GM19239 (cell line): ENCODE measurements around the gene PPP6R3.

Experiments
- DNase-seq: peaks from one replicate; pipeline ENCODE4 v3.0.0; 2011; ENCODE audit warnings: low spot score; ENCODE audit not compliant: insufficient read length
- FAIRE-seq: peaks from 2 replicates; lab custom pipeline; 2011; peaks lifted over from hg19 to GRCh38; lab: Jason Lieb, UNC

The PPP6R3 gene

DNA sequence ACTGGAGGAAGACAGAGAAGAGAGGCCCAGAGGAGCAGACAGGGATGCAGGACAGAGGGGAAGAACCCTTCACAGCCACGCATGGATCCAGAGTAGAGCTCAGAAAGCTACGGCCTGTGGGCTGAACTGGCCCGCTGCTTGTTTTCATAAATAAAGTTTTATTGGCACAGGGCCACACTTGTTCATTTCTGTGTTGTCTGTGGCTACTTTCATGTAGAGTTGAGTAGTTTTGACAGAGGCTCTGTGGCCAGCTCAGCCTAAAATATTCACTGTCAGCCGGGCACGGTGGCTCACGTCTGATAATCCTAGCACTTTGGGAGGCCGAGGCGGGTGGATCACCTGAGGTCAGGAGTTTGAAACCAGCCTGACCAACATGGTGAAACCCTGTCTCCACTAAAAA lies 197.5 kb downstream of the PPP6R3 start:
- FAIRE-seq (no peak), DNase-seq (no peak)

DNA sequence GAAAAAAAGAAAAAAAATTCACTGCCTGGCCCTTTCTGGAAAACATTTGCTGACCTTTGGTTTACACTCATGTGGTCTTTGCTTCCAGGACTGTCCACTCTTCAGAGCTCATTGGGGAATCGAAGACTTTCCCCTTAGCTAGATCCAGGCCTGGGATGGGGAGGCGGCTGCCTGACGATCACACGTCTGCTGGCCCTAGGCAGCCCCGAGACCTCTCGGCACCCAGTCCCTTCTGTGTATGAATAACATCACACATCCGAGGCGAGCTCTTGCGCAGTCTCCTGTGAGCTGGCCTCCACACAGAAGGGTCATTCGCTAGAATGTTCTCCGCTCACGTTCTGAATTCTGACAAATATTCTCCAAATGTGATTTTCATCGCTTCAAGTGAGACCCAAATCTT lies 198.1 kb downstream of the PPP6R3 start:
- DNase-seq (no peak), FAIRE-seq (no peak)

DNA sequence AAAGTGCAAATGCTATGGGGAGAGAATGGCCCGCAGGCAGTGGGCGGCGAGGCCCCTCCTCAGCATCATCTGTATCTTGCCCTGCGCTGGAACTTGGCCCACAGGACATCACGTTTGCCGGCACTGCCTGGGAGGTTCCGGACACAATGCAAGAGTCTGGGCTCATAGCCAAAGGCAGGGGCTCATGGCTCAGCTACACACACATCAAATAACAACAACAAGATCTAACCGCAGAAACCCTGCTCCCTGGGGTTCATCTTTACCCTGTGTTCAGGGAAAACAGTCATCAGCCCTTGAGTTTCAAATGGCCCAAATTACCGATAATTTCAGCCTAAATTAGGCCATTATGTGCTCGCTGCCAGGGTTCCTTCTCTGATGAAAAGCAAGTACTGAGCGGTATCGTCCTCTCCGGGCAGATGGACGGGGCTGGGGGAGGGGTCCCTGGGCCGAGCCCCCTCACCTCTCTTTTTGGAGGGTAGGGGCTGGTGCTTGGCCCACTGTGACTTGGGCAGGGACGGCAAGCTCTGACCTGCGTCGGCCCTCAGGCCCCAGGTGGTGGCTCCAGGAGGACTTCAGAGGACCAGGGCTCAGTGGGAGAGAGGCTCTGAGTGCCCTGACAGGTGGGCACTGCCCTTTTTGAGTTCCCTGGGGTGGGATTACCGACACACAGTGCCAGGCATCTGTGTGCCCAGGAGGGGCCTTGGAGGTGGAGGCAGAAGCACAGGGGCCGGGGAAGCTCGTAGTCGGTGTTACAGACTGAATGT lies 198.8 kb downstream of the PPP6R3 start:
- DNase-seq (no peak), FAIRE-seq (no peak)

DNA sequence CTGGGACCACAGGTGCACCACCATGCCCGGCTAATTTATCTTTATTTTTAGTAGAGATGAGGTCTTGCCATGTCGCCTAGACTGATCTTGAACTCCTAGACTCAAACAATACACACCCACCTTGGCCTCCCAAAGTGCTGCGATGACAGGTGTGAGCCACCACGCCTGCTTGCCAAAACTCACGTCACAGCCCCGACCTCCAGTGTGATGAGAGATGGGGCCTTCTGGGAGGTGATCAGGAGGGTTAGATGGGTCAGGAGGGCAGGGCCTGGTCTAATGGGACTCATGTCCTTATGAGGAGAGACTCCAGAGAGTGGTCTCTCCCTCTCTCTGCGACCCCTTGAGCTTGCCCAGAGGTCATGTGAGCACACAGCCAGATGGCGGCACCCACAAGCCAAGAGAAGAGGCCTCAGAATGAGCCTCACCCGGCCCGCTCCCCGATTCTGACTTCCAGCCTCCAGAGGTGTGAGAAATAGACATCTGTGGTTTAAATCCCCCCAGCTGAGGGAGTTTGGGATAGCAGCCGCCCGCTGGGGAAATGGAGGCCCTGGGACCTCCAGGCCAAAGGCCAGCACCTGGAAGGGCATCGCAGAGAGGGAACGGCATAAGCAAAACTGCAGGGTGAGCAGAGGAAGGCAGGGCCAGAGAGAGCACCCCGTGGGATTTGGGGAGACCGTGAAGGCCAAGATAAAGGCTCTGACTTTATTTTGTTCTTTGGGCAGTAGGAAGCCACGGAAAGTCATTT lies 199.7 kb downstream of the PPP6R3 start:
- FAIRE-seq (no peak), DNase-seq (no peak)

DNA sequence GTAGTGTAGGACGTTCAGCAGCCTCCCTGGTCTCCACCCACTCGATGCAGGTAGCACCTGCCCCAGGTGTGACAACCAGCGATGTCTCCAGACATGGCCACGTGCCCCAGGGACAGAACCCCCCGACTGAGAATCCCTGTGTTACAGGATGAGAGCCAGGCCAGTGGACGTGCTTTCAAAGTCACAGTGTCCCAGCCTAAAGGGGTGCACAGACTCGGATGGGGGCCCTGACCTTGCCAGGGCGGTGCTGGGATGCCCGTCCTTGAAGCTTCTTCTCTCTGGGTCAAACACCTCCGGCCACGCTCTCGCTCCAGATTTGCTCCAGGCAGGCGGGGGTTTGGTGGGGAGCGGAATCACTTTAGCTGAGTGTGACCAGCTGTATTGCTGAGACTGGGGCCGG lies 200.5 kb downstream of the PPP6R3 start:
- DNase-seq, result no peak
- no peak for FAIRE-seq

DNA sequence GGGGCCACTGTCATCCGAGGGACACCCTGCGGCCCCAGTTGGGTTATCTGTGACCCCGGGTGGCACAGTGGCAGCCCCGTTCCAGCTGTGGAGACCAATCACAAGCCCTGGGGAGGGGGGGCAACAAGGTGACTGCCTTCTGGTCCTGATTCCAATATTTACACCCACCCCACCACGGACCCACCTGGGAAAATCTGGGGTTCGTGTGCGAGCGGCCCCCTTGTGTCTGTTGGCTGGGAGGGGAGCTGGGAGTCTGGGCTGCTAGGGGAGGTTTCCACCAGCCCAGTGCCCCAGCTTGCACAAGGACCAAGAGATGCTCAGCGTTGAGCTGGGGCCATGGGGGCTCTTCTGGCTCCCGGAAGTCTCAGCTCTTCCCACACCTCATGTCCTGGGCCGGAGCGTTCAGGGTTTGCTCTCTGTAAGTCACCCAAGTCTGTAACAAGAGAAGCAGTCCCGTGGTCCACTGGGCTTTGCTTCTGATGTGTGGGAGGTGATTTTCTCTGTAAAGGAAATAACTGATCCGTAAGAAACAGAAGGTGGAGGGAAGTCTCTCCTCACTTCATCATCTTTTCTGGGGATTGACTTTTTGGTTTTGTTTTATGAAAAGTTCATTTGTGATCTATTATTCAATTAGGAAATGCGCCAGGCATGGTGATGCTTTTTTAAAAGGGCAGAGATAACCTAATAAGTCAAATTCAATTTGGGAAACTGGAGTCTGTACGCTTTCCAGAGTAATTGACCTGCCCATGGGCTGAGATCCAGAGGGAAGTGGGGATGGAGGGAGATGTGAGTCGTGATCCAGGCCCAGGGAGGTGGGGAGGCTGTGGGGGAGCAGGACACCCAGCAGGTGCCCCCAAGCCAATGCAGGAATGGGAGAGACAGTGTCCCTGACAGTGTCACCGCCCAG lies 201.4 kb downstream of the PPP6R3 start:
- FAIRE-seq, result no peak

DNA sequence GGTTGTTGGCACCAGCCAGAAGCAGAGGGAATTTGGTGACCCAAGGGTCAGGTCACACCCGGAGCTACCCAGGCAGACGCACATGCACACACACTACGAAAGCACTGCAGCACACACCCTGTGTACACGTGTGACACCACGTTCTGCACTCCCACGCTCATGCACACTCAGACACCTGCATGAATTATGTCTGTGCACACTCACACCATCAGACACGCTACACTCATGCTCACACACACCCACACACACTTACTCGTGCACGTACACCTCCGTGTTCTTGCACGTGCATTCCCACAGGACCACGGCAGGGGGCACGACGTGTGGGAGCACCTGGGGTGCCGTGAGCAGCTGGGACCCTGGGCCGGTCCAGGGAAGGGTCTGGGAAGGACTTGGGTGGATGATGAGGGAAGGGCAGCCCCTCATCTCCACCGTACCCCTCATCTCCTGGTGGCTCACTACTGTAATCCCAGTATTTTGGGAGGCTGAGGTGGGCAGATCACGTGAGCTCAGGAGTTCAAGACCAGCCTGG lies 203.0 kb downstream of the PPP6R3 start:
- no peak for DNase-seq
- no peak for FAIRE-seq

More for the DNA sequence above, 201.4 kb downstream of the PPP6R3 start:
- no peak for DNase-seq

DNA sequence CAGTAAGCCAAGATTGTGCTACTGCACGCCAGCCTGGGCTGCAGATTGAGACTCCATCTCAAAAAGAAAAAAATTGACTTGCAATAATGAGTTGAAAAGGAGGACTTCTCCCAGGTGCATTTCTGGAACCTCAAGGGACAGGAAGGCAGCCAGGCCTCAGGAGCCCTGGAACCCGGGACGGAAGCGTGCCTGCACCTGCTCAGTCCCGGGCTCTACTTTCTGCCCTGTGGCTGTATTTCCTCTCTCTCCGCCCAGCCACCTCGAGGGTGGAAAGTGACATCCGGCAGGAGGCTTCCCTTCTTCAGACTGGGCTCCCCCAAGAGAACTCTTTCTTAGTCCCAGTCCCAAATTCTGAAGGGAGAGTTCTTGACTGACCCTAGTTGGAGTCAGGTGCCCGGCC lies 203.6 kb downstream of the PPP6R3 start:
- FAIRE-seq (no peak), DNase-seq (no peak)

DNA sequence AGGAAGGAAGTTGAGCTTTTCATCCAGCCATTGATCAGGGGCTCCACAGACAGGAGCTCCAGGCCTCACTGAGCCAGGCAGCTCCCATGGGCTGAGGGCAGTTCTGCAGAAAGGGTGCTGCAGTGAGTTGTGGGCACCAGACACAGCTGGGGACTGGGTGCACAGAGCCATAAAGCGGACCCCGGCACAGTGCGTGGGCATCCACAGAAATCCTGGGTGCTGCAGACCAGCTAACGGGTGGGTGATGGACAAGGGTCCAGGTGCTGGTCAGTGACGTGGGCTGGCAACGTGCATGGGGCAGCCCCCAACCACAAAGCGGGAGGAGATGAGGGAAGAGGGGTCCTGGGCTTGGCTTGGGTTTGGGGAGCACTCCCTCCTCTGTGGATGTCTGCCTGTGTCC lies 204.4 kb downstream of the PPP6R3 start:
- FAIRE-seq, result no peak
- no peak for DNase-seq
